ENCODE results near the gene MDGA2. TPM values are rescaled to one million over a fixed set of nuclear protein-coding genes. Genes with fewer than 3 reads are reported as not detected.

MDGA2 gene
- total RNA-seq, 1 experiment from 2014 or later: not detected

DNA sequence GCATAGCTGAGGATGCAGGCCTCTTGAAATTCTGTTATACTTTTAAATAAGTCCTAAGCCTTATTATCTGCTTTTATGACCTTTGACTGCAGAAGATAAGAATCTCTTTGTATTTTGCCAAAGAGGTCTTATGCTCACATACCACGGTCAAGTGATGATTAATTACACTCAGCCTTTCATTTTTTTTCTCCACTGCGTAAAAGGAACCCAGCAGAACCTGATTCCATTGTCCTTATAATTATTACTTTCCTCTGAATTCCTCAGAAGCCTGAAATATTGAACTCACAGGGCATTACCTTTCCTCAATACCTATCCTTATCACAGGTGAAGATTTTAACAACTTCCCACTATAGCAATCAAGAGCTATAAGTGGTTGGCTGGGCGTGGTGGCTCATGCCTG lies 525.1 kb downstream of the MDGA2 start:
- Histone ChIP-seq H3K4me3 (replicated peaks in 1 of 2; ENCODE audit: low read depth in 1 of 2, low read length in 2 of 2) (no peak overlapping the region), H2AFZ (ENCODE audit: low read depth, low read length, poor library complexity, severe bottlenecking) (no peak overlapping the region), H3K36me3 (ENCODE audit: control insufficient read depth in 1 of 2, insufficient read depth in 2 of 2, low read length in 2 of 2) (no peaks in the 10 kb centered on the region), H3K4me2 (ENCODE audit: low read length) (no peak overlapping the region), H3K27ac (ENCODE audit: low read depth, low read length) (no peak overlapping the region), H3K4me1 (ENCODE audit: control insufficient read depth in 1 of 2, insufficient read depth in 2 of 2, low read length in 2 of 2) (no peaks in the 10 kb centered on the region), H3K27me3 (ENCODE audit: insufficient read depth, low read length) (no peaks in the 10 kb centered on the region), H3K9me2 (ENCODE audit: insufficient read depth) (no peaks in the 10 kb centered on the region), H3K79me2 (ENCODE audit: insufficient read depth, low read length) (no peaks in the 10 kb centered on the region), H4K20me1 (ENCODE audit: insufficient read depth) (no peaks in the 10 kb centered on the region), H3K9me3 (ENCODE audit: control insufficient read depth in 1 of 2, insufficient read depth in 1 of 2, low read depth in 1 of 2, low read length in 2 of 2) (peaks cover 0 to 7% of the 10 kb centered on the region in 2 experiments; a peak in 1 of 4 replicates), H3K9ac (ENCODE audit: low read length) (no peak overlapping the region)
- no peak for TF ChIP-seq YY1 (IDR thresholded peaks at IDR 0.05; ENCODE audit: extremely low read depth, insufficient replicate concordance, low read depth, low read length)
- TF ChIP-seq, protein P1, sequence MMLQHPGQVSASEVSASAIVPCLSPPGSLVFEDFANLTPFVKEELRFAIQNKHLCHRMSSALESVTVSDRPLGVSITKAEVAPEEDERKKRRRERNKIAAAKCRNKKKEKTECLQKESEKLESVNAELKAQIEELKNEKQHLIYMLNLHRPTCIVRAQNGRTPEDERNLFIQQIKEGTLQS (IDR thresholded peaks at IDR 0.05): no peak
- no TSS peak for BruUV-seq (replicated peaks)
- ChIA-PET RAD21 (ENCODE audit: low non-redundant PET in 1 of 2, low total read pairs in 2 of 2, uncharacterized antibody in 2 of 2, unreplicated experiment in 2 of 2) (no interaction called here), POLR2A (no interaction called here), CTCF (no interaction called here)
- DNase-seq (ENCODE audit: low read depth, low spot score) (no peak), ATAC-seq (no peak)
- intact Hi-C loops (cut with micrococcal nuclease): no loop called here

DNA sequence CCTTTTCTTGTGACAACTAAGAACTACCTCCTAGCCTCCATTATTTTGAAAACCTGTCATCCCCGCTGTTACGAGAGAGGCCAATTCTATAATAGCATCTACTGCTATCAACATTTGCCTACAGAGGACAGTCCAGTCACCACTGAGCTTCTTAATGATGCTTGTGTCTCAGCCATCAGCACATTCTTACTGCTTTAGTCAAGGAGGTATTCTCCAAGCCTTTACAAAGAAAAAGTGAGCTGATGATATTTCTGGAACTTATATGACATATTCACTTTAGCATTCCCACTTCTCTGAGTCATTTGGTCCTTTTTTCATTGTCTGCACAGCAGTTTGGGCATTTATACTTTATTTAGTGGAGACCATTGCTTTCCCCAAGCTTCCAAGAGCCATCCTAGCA lies 526.1 kb downstream of the MDGA2 start:
- no peaks in the 10 kb centered on the region for H3K9me2 ChIP-seq (ENCODE audit: insufficient read depth)
- no peak overlapping the region for H3K9ac ChIP-seq (ENCODE audit: low read length)
- no peaks in the 10 kb centered on the region for H4K20me1 ChIP-seq (ENCODE audit: insufficient read depth)
- H3K79me2 ChIP-seq (ENCODE audit: insufficient read depth, low read length): no peaks in the 10 kb centered on the region
- no TSS peak for BruUV-seq (replicated peaks)
- CTCF ChIA-PET: no interaction called here
- no peak for TF ChIP-seq JUND (IDR thresholded peaks at IDR 0.05)
- TF ChIP-seq, protein P1 (IDR thresholded peaks at IDR 0.05): no peak
- no peak for TF ChIP-seq YY1 (IDR thresholded peaks at IDR 0.05; ENCODE audit: extremely low read depth, insufficient replicate concordance, low read depth, low read length)
- TF ChIP-seq CEBPB (IDR thresholded peaks at IDR 0.05; ENCODE audit: low read depth): no peak
- no peak for TF ChIP-seq TCF7L2 (IDR thresholded peaks at IDR 0.05; ENCODE audit: borderline replicate concordance, extremely low read depth, insufficient read depth, insufficient read length)
- no peak for TF ChIP-seq ZNF274 (IDR thresholded peaks at IDR 0.05; ENCODE audit: low read depth, low read length)
- TF ChIP-seq, protein P2, sequence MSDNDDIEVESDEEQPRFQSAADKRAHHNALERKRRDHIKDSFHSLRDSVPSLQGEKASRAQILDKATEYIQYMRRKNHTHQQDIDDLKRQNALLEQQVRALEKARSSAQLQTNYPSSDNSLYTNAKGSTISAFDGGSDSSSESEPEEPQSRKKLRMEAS (IDR thresholded peaks at IDR 0.05): no peak
- DNase-seq (ENCODE audit: low read depth, low spot score): no peak
- RAD21 ChIA-PET (ENCODE audit: low non-redundant PET in 1 of 2, low total read pairs in 2 of 2, uncharacterized antibody in 2 of 2, unreplicated experiment in 2 of 2): no interaction called here
- no peak overlapping the region for H3K27ac ChIP-seq (ENCODE audit: low read depth, low read length)
- H3K4me3 ChIP-seq (replicated peaks in 1 of 2; ENCODE audit: low read depth in 1 of 2, low read length in 2 of 2): no peak overlapping the region
- no peaks in the 10 kb centered on the region for H3K27me3 ChIP-seq (ENCODE audit: insufficient read depth, low read length)
- POLR2A ChIA-PET: no interaction called here
- H3K4me2 ChIP-seq (ENCODE audit: low read length): no peak overlapping the region
- ATAC-seq: no peak
- intact Hi-C loops (cut with micrococcal nuclease): no loop called here
- H3K9me3 ChIP-seq (ENCODE audit: control insufficient read depth in 1 of 2, insufficient read depth in 1 of 2, low read depth in 1 of 2, low read length in 2 of 2): peaks cover 0 to 7% of the 10 kb centered on the region in 2 experiments; a peak in 1 of 4 replicates
- H2AFZ ChIP-seq (ENCODE audit: low read depth, low read length, poor library complexity, severe bottlenecking): no peak overlapping the region
- no peaks in the 10 kb centered on the region for H3K4me1 ChIP-seq (ENCODE audit: control insufficient read depth in 1 of 2, insufficient read depth in 2 of 2, low read length in 2 of 2)
- H3K36me3 ChIP-seq (ENCODE audit: control insufficient read depth in 1 of 2, insufficient read depth in 2 of 2, low read length in 2 of 2): no peaks in the 10 kb centered on the region
